HCT116 (cell line): Measurements from ENCODE around the gene KIAA1671. TPM values are rescaled to one million over a fixed set of nuclear protein-coding genes. Genes with fewer than 3 reads are reported as not detected.

Experiments used
- ATAC-seq: fragments of 200-7000 bp; cut with Tn5 transposase; 2 replicates; pipeline ENCODE4 v1.9.1; 2020; ENCODE audit warnings: mild to moderate bottlenecking, moderate library complexity
- BruUV-seq: library from RNA; stranded (reverse); fragments of 400-500 nt; replicated peaks from 2 replicates; lab custom pipeline; 2021; lab: Mats Ljungman, UMichigan
- CTCF ChIA-PET: fragments of 300-600 bp; sonication (Branson Sonifier 250); formaldehyde crosslinking; loops from one replicate; lab custom pipeline; 2021; ENCODE audit warnings: antibody characterized with exemption; lab: Charles Lee
- POLR2A ChIA-PET: fragments of 300-600, 350-600 bp; sonication (Branson Sonifier 250); formaldehyde crosslinking; loops from one replicate; lab custom pipeline; 2021; ENCODE audit warnings: antibody characterized with exemption; lab: Charles Lee
- RAD21 ChIA-PET, 2 experiments: fragments of 300-600 bp; sonication (Branson Sonifier 250); formaldehyde crosslinking; loops; one replicate each; lab custom pipeline; 2023; ENCODE audit warnings: low total read pairs in 2 of 2; ENCODE audit not compliant: uncharacterized antibody in 2 of 2, unreplicated experiment in 2 of 2, low non-redundant PET in 1 of 2; lab: Charles Lee
- DNase-seq: peaks from one replicate; pipeline ENCODE4 v3.0.0-alpha.2; 2010; ENCODE audit warnings: low read depth, low spot score
- H2AFZ ChIP-seq: fragments of 200-600 bp; shearing (Covaris generic), sonication (generic); 2 replicates; pipeline ENCODE4 v1.6.1; 2017; ENCODE audit warnings: low read depth, mixed run types, mixed read lengths, antibody characterized with exemption, low read length; ENCODE audit not compliant: poor library complexity, severe bottlenecking
- H3K27ac ChIP-seq: 2 replicates; pipeline ENCODE4 v1.5.1; 2012; ENCODE audit warnings: low read depth, low read length
- H3K27me3 ChIP-seq: fragments of 200-600 bp; sonication (generic); 2 replicates; pipeline ENCODE4 v1.6.1; 2016; ENCODE audit warnings: mixed run types, low read length, mixed read lengths; ENCODE audit not compliant: insufficient read depth
- H3K36me3 ChIP-seq, 2 experiments: fragments of 200-500 bp in 1 of 2; fragments of 200-600 bp in 1 of 2; sonication (Bioruptor generic) in 1 of 2; sonication (generic) in 1 of 2; 2 replicates each; pipeline versions ENCODE4 v1.5.1 to v1.6.1; 2014 to 2016; ENCODE audit warnings: low read length in 2 of 2, inconsistent platforms in 1 of 2, mixed read lengths in 1 of 2, mixed run types in 1 of 2; ENCODE audit not compliant: insufficient read depth in 2 of 2, control insufficient read depth in 1 of 2
- H3K4me1 ChIP-seq, 2 experiments: fragments of 200-600 bp in 1 of 2; sonication (generic) in 1 of 2; 2 replicates each; pipeline versions ENCODE4 v1.5.1 to v1.6.1; 2012 to 2017; ENCODE audit warnings: low read length in 2 of 2, inconsistent platforms in 1 of 2, mild to moderate bottlenecking in 1 of 2, mixed read lengths in 1 of 2, mixed run types in 1 of 2, moderate library complexity in 1 of 2; ENCODE audit not compliant: insufficient read depth in 2 of 2, control insufficient read depth in 1 of 2
- H3K4me2 ChIP-seq: fragments of 200-600 bp; sonication (generic); 2 replicates; pipeline ENCODE4 v1.6.1; 2017; ENCODE audit warnings: mixed run types, low read length, mixed read lengths
- H3K4me3 ChIP-seq, 2 experiments: fragments of 200-600 bp in 1 of 2; sonication (generic) in 1 of 2; replicated peaks in 1 of 2; 2 replicates each; pipeline ENCODE4 v1.5.1; 2011 to 2016; ENCODE audit warnings: low read length in 2 of 2, control low read depth in 1 of 2, low read depth in 1 of 2, mild to moderate bottlenecking in 1 of 2, mixed read lengths in 1 of 2, mixed run types in 1 of 2
- H3K79me2 ChIP-seq: fragments of 200-600 bp; sonication (generic); 2 replicates; pipeline ENCODE4 v1.6.1; 2017; ENCODE audit warnings: mild to moderate bottlenecking, mixed run types, low read length, moderate library complexity, mixed read lengths; ENCODE audit not compliant: insufficient read depth
- H3K9ac ChIP-seq: fragments of 200-600 bp; sonication (generic); 2 replicates; pipeline ENCODE4 v1.6.1; 2016; ENCODE audit warnings: low read length, mixed read lengths
- H3K9me2 ChIP-seq: fragments of 200-600 bp; sonication (generic), shearing (Covaris generic); 2 replicates; pipeline ENCODE4 v1.6.1; 2017; ENCODE audit warnings: mixed run types, mild to moderate bottlenecking, moderate library complexity; ENCODE audit not compliant: insufficient read depth
- H3K9me3 ChIP-seq, 2 experiments: fragments of 200-500 bp in 1 of 2; fragments of 200-600 bp in 1 of 2; sonication (Bioruptor generic) in 1 of 2; sonication (generic) in 1 of 2; 2 replicates each; pipeline ENCODE4 v1.6.1; 2014 to 2017; ENCODE audit warnings: low read length in 2 of 2, mixed read lengths in 2 of 2, inconsistent platforms in 1 of 2, low read depth in 1 of 2, mild to moderate bottlenecking in 1 of 2, mixed run types in 1 of 2, moderate library complexity in 1 of 2; ENCODE audit not compliant: control insufficient read depth in 1 of 2, insufficient read depth in 1 of 2
- H4K20me1 ChIP-seq: fragments of 200-600 bp; sonication (generic), shearing (Covaris generic); 2 replicates; pipeline ENCODE4 v1.6.1; 2017; ENCODE audit warnings: mixed run types, mild to moderate bottlenecking, moderate library complexity; ENCODE audit not compliant: insufficient read depth
- CBX3 ChIP-seq: IDR thresholded peaks from 2 replicates; pipeline ENCODE4 v1.6.1; 2012; ENCODE audit warnings: low read depth
- CEBPB ChIP-seq: IDR thresholded peaks from 2 replicates; pipeline ENCODE4 v1.6.1; 2012; ENCODE audit warnings: low read depth
- ELF1 ChIP-seq: IDR thresholded peaks from 2 replicates; pipeline ENCODE4 v1.6.1; 2012; ENCODE audit warnings: low read depth, borderline replicate concordance
- REST ChIP-seq: IDR thresholded peaks from 2 replicates; pipeline ENCODE4 v1.6.1; 2012; ENCODE audit warnings: low read depth
- SIN3A ChIP-seq: IDR thresholded peaks from 2 replicates; pipeline ENCODE4 v1.6.1; 2012; ENCODE audit warnings: low read depth
- intact Hi-C: fragments of 100-400 bp; cut with micrococcal nuclease; formaldehyde crosslinking; loops from 2 replicates; pipeline ENCODE4 v1.10.0; 2022
- total RNA-seq: library from RNA; stranded (reverse); gene quantifications from one replicate; pipeline ENCODE4 v1.2.1, GENCODE V29; 2021; ENCODE audit not compliant: unreplicated experiment

The KIAA1671 gene
- total RNA-seq, 1 experiment from 2014 or later = 36.8 TPM

- no peak overlapping the region for H3K27ac ChIP-seq
- no TSS peak for BruUV-seq
- intact Hi-C loops = no loop called here
Observed at GRCh38 chr22:24997023-24997422, 44.5 kb downstream of the KIAA1671 start.

GRCh38 chr22:25000686-25001085, 48.2 kb downstream of the KIAA1671 start:
- H3K27ac ChIP-seq = no peak overlapping the region
- no peaks in the 10 kb centered on the region for H3K27me3 ChIP-seq
- no peak for ATAC-seq
- H3K9me3 ChIP-seq = no peaks in the 10 kb centered on the region
- H3K4me1 ChIP-seq = peaks cover 21 to 27% of the 10 kb centered on the region in 2 experiments
- intact Hi-C loops = no loop called here
- TF ChIP-seq REST (no peak), ELF1 (no peak), CBX3 (no peak)
- TF ChIP-seq, all 23 proteins: peak for 0
- ChIA-PET CTCF (no interaction called here), RAD21 (no interaction called here), POLR2A (no interaction called here)
- H3K36me3 ChIP-seq = no peaks in the 10 kb centered on the region
- DNase-seq = no peak
- no peak overlapping the region for H3K4me3 ChIP-seq
- no peak overlapping the region for H2AFZ ChIP-seq
- no TSS peak for BruUV-seq
- no peak overlapping the region for H3K4me2 ChIP-seq
- H3K79me2 ChIP-seq = peaks cover 33% of the 10 kb centered on the region
- no peaks in the 10 kb centered on the region for H4K20me1 ChIP-seq
- no peaks in the 10 kb centered on the region for H3K9me2 ChIP-seq
- H3K9ac ChIP-seq = no peak overlapping the region

More at GRCh38 chr22:24997023-24997422, 44.5 kb downstream of the KIAA1671 start:
- Histone ChIP-seq H3K36me3 (no peaks in the 10 kb centered on the region), H3K4me2 (peak overlapping the region; percentile 78), H3K9me3 (no peaks in the 10 kb centered on the region), H3K79me2 (peaks cover 40% of the 10 kb centered on the region), H4K20me1 (0 out of 2 replicates have a peak, but pooled peaks cover 3% of the 10 kb centered on the region), H3K4me3 (no peak overlapping the region), H3K9me2 (no peaks in the 10 kb centered on the region), H3K9ac (peak overlapping the region; percentile 52; the same call in 1 of the 2 replicates), H3K4me1 (peaks cover 50 to 58% of the 10 kb centered on the region in 2 experiments), H2AFZ (no peak overlapping the region), H3K27me3 (no peaks in the 10 kb centered on the region)
- CTCF ChIA-PET = no interaction called here
- 0 out of 2 replicates have a peak, but pooled peaks have one; percentile 6 for TF ChIP-seq SIN3A
- no peak for TF ChIP-seq ELF1
- TF ChIP-seq CEBPB = no peak
- POLR2A ChIA-PET = no interaction called here
- no peak for ATAC-seq
- DNase-seq = no peak
- RAD21 ChIA-PET = no interaction called here
